ENCODE results near the gene RALGAPA1.
"Not testable (repeated sequence)": the region's sequence is repeated elsewhere in the genome, so short reads cannot be mapped to it uniquely, and the experiment has no call there.

The RALGAPA1 gene

GRCh38 chr14:35821564-35822411, 12.7 kb upstream of the RALGAPA1 start:
- peak; percentile 46 for DNase-seq (ENCODE audit: low read depth)

DNA sequence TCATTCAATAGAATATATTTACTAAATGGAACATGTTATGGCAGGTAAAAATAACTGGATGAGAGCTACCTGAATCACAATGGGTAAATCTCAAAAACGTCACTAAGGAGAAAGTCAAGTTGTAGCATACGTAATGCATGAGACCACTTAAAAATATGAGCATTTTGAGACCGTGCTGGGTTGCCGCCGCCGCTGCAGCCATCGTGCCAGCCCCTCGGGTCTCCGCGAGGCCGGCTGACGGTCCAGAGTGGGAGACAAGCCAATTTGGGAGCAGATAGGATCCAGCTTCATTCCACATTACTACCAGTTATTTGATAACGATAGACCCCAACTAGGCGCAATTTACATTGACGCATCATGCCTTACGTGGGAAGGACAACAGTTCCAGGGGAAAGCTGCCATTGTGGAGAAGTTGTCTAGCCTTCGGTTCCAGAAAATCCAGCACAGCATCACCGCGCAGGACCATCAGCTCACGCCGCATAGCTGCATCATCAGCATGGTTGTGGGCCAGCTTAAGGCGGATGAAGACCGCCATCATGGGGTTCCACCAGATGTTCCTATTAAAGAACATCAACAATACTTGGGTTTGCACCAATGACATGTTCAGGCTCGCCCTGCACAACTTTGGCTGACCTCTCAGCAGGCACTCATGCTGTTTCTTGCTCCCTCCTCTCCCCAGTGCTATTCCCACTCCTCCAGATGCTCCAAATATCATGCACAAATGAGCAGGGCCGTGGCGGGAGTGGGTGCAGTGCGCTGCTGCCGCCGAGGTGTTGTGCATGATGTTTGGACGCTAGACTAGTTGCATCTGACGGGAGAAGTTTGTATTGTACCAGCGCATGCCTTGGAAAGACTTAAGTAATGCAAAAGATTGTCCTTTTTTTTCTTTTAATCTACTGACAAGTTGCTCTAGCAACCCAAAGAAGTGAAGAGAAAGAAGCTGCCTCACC, 10.8 kb upstream of the RALGAPA1 start:
- no peak for DNase-seq (ENCODE audit: low read depth)

- DNase-seq (ENCODE audit: low read depth), result peak; percentile 52
Measured at GRCh38 chr14:35818346-35819115, 9.4 kb upstream of the RALGAPA1 start.

- peak; percentile 30 for DNase-seq (ENCODE audit: low read depth)
Measured at GRCh38 chr14:35814371-35815005, 5.4 kb upstream of the RALGAPA1 start.

GRCh38 chr14:35810963-35811362, 1.9 kb upstream of the RALGAPA1 start:
- DNase-seq (ENCODE audit: low read depth), result no peak

DNA sequence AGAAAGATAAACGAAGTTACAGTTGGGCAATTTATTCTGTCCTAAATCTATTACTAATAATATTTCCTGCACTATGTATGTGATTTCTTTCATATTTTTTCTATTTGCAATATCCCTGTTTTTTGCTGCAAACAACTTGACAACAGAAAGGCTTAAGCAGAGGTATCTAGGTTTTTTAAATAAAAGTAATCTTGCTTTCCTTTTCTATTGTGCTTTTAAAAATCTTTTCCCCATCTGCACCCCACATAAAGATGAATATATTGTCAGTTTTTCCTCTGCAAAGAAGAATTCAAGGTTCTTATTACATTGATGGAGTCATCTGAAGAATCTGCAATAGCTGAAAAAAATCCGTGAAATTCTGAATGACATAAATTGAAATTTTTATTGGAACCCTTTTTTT, 502 bp upstream of the RALGAPA1 start:
- DNase-seq (ENCODE audit: low read depth), result no peak

GRCh38 chr14:35808076-35808637, 938 bp downstream of the RALGAPA1 start:
- no peak for DNase-seq (ENCODE audit: low read depth)

GRCh38 chr14:35807131-35807961, 1.7 kb downstream of the RALGAPA1 start:
- peak; percentile 10 for DNase-seq (ENCODE audit: low read depth)

DNA sequence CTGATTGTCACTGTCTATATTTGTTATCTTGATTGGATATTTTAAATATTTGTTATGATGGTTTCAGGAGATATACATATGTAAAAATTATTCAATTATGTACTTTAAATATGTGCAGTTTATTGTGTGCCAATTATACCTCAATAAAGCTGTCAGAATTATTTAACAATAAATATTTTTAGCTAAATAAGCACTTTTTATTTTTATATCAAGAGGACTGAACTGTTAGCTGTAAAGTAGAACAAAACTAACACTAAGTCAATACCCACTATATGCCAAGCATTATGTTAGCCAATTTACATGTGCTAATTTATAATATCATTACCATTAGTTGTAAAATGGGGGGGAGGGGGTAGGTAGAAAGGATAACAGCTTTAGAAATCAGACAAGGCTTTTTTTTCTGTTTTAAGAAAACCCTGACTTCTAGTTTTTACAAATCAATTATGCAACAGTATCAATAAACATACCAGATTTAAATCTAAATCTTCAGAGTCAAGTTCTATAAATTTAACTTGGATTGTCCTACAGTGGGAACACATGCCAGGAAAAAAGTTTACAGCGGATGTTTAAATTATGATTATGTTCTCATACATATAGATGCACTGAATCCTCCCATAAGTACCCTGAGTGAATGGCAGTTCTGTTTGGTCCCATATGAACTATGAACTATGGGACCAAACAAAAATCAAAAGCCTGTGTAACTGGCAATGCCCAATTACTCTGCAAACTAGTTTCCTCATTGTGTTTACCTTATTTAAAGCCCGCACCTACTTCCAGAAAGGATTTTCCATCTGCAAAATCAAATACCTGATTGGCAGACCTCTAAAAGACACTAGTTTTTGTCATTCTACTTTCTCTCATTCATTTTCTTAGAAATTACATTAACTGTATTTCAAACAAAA, 2.8 kb downstream of the RALGAPA1 start:
- no peak for DNase-seq (ENCODE audit: low read depth)

- DNase-seq (ENCODE audit: low read depth), result no peak
Measured at GRCh38 chr14:35797796-35798195, 11.3 kb downstream of the RALGAPA1 start.

DNA sequence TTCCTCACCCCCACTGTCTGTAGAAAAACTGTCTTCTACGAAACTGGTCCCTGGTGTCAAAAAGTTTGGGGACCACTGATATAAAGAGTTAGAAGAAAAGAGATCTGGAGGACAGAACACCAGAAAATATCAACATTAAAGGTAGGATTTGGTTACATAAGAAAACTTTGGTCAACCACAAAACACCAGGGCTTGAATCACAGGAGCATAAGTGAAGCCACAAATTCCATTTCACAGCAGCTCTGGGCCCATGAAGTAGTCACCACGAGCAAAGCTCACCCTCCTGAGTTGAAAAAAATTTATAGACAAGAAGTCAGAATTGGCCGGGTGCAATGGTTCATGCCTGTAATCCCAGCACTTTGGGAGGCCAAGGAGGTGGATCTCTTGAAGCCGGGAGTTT, 19.4 kb downstream of the RALGAPA1 start:
- DNase-seq (ENCODE audit: low read depth), result peak; percentile 63

- DNase-seq (ENCODE audit: low read depth), result no peak
Measured at GRCh38 chr14:35786856-35787255, 22.2 kb downstream of the RALGAPA1 start.

GRCh38 chr14:35783699-35784098, 25.4 kb downstream of the RALGAPA1 start:
- no peak for DNase-seq (ENCODE audit: low read depth)

DNA sequence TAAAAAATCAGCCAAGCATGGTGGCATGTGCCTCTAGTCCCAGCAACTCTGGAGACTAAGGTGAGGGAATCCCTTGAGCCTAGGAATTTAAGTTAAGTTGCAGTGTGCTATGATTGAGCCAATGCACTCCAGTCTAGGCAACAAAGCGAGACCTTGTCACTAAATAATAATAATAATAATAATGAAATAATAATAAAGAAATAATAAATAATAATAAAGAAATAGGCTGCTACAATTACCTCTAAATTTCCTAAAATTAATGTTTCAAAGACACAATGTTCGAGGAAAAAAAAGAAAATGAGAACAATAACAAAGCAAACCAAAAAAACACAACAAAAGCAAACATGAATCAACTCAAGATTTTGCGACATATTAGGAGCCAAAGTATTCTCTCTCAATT, 29.7 kb downstream of the RALGAPA1 start:
- DNase-seq (ENCODE audit: low read depth), result no peak

DNA sequence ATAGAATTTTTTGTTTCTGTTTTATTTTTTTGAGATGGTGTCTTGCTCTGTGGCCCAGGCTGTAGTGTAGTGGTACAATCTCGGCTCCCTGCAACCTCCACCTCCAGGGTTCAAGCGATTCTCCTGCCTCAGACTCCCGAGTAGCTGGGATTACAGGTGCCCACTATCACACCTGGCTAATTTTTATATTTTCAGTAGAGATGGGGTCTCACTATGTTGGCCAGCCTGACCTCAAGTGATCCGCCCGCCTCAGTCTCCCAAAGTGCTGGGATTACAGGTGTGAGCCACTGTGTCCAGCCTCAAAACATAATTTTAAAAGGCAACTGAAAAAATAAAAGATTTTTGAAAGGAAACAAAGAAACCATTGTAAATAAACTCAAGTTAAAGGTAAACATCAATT, 31.5 kb downstream of the RALGAPA1 start:
- not testable (repeated sequence) for DNase-seq (ENCODE audit: low read depth)

GRCh38 chr14:35776823-35777222, 32.3 kb downstream of the RALGAPA1 start:
- no peak for DNase-seq (ENCODE audit: low read depth)

DNA sequence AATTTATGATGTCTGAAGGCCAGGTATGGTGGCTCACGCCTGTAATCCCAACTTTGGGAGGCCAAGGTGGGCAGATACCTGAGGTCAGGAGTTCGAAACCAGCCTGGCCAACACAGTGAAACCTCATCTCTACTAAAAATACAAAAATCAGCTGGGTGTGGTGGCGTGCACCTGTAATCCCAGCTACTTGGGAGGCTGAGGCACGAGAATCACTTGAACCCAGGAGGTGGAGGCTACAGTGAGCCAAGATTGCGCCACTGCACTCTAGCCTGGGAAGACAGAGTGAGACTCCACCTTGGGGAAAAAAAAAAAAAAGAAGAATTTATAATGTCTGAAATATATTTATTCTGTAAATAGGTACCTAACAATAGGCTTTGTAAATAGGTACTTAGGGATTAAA, 33.0 kb downstream of the RALGAPA1 start:
- not testable (repeated sequence) for DNase-seq (ENCODE audit: low read depth)

DNA sequence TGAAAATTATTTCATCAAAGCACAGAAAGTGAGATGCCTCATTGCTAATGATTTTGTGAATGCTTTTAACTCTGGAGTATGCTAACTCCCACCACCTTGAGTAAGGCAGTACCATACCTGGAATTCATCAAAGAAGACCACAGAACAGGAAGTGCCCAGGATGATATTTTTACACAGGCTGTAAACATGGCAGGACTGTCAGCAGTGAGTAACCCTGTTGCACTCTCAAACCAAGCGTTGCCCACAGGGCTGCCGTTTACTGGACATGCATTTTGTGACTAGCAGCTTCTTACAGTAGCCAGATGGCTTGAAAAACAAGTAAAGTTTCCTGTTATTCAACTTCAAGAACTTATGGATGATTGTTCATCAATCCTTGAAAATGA, 42.4 kb downstream of the RALGAPA1 start:
- peak; percentile 91 for DNase-seq (ENCODE audit: low read depth)

GRCh38 chr14:35766036-35766699, 42.9 kb downstream of the RALGAPA1 start:
- no peak for DNase-seq (ENCODE audit: low read depth)
